Measurements from ENCODE around the gene PACSIN2.

The PACSIN2 gene

DNA sequence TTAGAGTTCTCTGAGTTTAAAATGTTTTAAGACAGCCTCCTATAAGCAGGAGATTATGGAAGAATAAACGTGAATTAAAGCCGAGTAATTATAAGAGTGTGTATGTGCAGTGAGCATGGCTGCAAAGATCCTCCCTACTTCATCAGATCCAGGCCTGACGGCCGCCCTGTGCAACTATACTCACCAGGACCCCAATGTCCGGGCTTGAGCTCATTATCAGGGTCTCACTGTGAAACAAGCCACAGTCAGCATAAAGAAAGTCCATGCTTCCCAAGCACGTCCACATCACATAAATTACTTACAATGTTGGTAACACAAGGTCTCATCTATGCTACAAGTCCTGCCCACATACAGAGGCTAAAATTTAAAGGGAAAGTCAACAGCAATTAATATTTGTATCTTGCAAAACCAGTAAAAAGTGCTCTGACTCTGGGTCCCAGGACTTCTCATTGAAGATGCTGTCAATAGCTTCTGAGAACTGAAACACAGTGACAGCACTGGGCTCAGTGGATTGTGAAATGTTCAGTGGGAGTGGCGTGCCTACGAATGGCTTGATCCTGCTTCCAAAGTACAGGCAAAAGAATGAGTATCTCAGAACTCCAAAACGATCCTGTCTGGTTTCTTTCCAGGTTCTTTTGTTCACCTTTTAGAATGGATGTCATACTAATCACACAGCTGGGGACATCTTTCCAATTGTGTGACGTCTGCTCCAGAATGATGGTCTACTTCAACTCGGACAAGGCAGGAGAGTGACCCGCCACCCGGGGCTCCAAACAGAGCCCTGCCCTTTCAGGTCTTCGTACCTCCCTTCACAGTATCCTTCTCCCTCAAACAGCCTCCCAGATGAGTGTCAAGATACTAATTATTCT is 85.7 kb downstream of the PACSIN2 start:
- no peak for TF ChIP-seq EZH2phosphoT487 (conservative IDR thresholded peaks at IDR 0.05; ENCODE audit: low read length)
- TF ChIP-seq, protein P1, sequence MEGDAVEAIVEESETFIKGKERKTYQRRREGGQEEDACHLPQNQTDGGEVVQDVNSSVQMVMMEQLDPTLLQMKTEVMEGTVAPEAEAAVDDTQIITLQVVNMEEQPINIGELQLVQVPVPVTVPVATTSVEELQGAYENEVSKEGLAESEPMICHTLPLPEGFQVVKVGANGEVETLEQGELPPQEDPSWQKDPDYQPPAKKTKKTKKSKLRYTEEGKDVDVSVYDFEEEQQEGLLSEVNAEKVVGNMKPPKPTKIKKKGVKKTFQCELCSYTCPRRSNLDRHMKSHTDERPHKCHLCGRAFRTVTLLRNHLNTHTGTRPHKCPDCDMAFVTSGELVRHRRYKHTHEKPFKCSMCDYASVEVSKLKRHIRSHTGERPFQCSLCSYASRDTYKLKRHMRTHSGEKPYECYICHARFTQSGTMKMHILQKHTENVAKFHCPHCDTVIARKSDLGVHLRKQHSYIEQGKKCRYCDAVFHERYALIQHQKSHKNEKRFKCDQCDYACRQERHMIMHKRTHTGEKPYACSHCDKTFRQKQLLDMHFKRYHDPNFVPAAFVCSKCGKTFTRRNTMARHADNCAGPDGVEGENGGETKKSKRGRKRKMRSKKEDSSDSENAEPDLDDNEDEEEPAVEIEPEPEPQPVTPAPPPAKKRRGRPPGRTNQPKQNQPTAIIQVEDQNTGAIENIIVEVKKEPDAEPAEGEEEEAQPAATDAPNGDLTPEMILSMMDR (IDR thresholded peaks at IDR 0.05; ENCODE audit: insufficient read depth, low read length, poor library complexity, severe bottlenecking) = no peak
- no peak overlapping the region for H3K4me3 ChIP-seq (ENCODE audit: insufficient read depth, low read length, poor library complexity, severe bottlenecking)
- H3K9ac ChIP-seq (ENCODE audit: low read length) = no peak overlapping the region
- no peaks in the 10 kb centered on the region for H3K36me3 ChIP-seq (ENCODE audit: low read length)
- no peak overlapping the region for H3K4me2 ChIP-seq (ENCODE audit: low read depth, low read length, poor library complexity, severe bottlenecking)
- no peak overlapping the region for H3K27ac ChIP-seq (ENCODE audit: low read depth, low read length)
- H4K20me1 ChIP-seq (ENCODE audit: low read depth, low read length) = peaks cover 23% of the 10 kb centered on the region
- no peaks in the 10 kb centered on the region for H3K9me3 ChIP-seq (ENCODE audit: insufficient read depth, low read length)
- no peaks in the 10 kb centered on the region for H3F3A ChIP-seq (ENCODE audit: insufficient read depth)
- no peaks in the 10 kb centered on the region for H3K27me3 ChIP-seq (ENCODE audit: low read length)
- H3K9me2 ChIP-seq (replicated peaks; ENCODE audit: insufficient read depth, low read length) = no peaks in the 10 kb centered on the region
- H3K79me2 ChIP-seq (ENCODE audit: insufficient read depth, low read length) = peaks cover 18% of the 10 kb centered on the region
- no peak overlapping the region for H2AFZ ChIP-seq (ENCODE audit: low read depth, low read length, severe bottlenecking)

DNA sequence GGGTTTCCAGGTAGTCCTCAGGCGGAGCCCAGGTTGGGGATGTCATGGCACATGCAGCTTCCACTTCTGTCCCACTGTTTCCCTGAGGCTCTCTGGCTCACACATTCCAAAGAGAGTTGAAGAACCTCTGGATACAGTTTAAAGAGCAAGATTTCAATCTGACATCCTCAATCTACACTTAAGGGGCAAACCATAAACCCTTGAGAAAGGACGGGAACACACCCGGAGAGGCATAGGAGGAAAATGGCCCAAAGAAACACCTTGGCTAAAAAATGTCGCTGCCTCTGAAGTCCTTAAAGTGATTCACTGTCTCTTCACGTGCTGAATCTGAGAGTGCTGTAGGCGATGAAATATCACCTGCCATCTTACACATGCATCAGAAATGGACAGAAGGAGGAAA is 87.0 kb downstream of the PACSIN2 start:
- Histone ChIP-seq H3K27me3 (ENCODE audit: low read length) (no peaks in the 10 kb centered on the region), H3F3A (ENCODE audit: insufficient read depth) (no peaks in the 10 kb centered on the region), H3K9ac (ENCODE audit: low read length) (no peak overlapping the region), H3K79me2 (ENCODE audit: insufficient read depth, low read length) (peaks cover 15% of the 10 kb centered on the region), H2AFZ (ENCODE audit: low read depth, low read length, severe bottlenecking) (no peak overlapping the region), H3K9me2 (replicated peaks; ENCODE audit: insufficient read depth, low read length) (no peaks in the 10 kb centered on the region), H3K9me3 (ENCODE audit: insufficient read depth, low read length) (no peaks in the 10 kb centered on the region), H3K36me3 (ENCODE audit: low read length) (no peaks in the 10 kb centered on the region), H3K4me2 (ENCODE audit: low read depth, low read length, poor library complexity, severe bottlenecking) (no peak overlapping the region), H3K4me3 (ENCODE audit: insufficient read depth, low read length, poor library complexity, severe bottlenecking) (no peak overlapping the region), H3K27ac (ENCODE audit: low read depth, low read length) (no peak overlapping the region), H4K20me1 (ENCODE audit: low read depth, low read length) (peaks cover 15% of the 10 kb centered on the region)
- no peak for TF ChIP-seq EZH2phosphoT487 (conservative IDR thresholded peaks at IDR 0.05; ENCODE audit: low read length)
- TF ChIP-seq, protein P1 (IDR thresholded peaks at IDR 0.05; ENCODE audit: insufficient read depth, low read length, poor library complexity, severe bottlenecking) = no peak

DNA sequence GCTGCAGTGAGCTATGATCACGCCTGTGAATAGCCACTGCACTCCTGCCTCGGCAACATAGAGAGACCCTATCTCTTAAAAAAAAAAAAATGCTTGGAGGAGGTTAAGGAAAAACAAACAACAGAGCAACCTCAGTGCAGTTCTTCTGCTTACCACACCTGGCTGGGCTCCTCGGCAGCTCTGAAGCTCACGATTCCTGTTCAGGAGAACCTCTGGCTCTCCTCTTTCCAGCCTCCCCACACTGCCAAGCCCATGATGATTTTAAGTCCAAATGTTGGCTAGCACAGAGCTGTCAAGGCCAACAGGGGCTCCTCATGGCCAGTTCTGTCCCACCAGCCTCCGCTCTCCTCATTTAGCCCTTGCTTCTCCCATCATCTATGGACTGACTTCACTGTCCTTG is 88.2 kb downstream of the PACSIN2 start:
- Histone ChIP-seq H4K20me1 (ENCODE audit: low read depth, low read length) (peaks cover 3% of the 10 kb centered on the region; the same call in 1 of the 2 replicates), H3K4me3 (ENCODE audit: insufficient read depth, low read length, poor library complexity, severe bottlenecking) (no peak overlapping the region), H3F3A (ENCODE audit: insufficient read depth) (no peaks in the 10 kb centered on the region), H3K9me3 (ENCODE audit: insufficient read depth, low read length) (no peaks in the 10 kb centered on the region), H2AFZ (ENCODE audit: low read depth, low read length, severe bottlenecking) (no peak overlapping the region), H3K27ac (ENCODE audit: low read depth, low read length) (no peak overlapping the region), H3K9me2 (replicated peaks; ENCODE audit: insufficient read depth, low read length) (no peaks in the 10 kb centered on the region), H3K79me2 (ENCODE audit: insufficient read depth, low read length) (peaks cover 7% of the 10 kb centered on the region; the same call in 1 of the 2 replicates), H3K4me2 (ENCODE audit: low read depth, low read length, poor library complexity, severe bottlenecking) (no peak overlapping the region), H3K9ac (ENCODE audit: low read length) (no peak overlapping the region), H3K27me3 (ENCODE audit: low read length) (no peaks in the 10 kb centered on the region), H3K36me3 (ENCODE audit: low read length) (no peaks in the 10 kb centered on the region)
- TF ChIP-seq, protein P1 (IDR thresholded peaks at IDR 0.05; ENCODE audit: insufficient read depth, low read length, poor library complexity, severe bottlenecking) = no peak
- TF ChIP-seq EZH2phosphoT487 (conservative IDR thresholded peaks at IDR 0.05; ENCODE audit: low read length) = no peak
